Measurements from ENCODE around the gene BCL2.

DNA sequence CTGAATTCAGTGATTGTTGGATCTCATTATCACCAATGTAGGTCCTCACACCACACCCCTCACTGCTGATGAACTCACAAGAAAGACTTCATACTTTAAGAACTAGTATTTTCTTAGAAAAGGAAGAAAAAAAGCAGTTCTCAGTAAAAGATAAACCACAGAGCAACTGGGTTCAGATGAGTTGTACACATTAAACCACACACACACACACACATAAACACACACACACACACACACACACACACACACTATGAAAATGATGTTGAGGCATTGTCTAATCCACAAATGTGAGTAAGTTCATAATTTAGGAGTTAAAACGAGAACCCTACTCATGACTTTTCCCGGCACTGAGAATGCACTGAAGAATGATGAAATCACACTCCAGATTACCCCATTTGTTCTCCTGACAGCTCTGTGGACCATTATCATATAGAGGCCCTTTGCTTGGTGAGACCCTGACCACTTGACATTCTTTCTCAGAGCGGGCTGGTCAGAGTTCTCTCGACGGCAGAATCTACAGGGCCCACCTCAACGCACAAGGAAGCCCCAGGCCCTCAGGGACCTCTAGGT lies 106.2 kb downstream of the BCL2 start:
- TF ChIP-seq, protein P1, sequence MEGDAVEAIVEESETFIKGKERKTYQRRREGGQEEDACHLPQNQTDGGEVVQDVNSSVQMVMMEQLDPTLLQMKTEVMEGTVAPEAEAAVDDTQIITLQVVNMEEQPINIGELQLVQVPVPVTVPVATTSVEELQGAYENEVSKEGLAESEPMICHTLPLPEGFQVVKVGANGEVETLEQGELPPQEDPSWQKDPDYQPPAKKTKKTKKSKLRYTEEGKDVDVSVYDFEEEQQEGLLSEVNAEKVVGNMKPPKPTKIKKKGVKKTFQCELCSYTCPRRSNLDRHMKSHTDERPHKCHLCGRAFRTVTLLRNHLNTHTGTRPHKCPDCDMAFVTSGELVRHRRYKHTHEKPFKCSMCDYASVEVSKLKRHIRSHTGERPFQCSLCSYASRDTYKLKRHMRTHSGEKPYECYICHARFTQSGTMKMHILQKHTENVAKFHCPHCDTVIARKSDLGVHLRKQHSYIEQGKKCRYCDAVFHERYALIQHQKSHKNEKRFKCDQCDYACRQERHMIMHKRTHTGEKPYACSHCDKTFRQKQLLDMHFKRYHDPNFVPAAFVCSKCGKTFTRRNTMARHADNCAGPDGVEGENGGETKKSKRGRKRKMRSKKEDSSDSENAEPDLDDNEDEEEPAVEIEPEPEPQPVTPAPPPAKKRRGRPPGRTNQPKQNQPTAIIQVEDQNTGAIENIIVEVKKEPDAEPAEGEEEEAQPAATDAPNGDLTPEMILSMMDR (IDR thresholded peaks at IDR 0.05), result no peak
- no peak for TF ChIP-seq POLR2A (IDR thresholded peaks at IDR 0.05)
